ENCODE data around the gene RPS21. TPM values are rescaled to one million over a fixed set of nuclear protein-coding genes. Genes with fewer than 3 reads are reported as not detected.
A peak's percentile ranks its signal among the peaks of the same experiment; 100 is the strongest.

Gene RPS21
- total and polyA plus RNA-seq, 2 of the 13 experiments (the other 11 are each of a cell fraction or from before 2014, with no cell fraction given), result 2,647 to 11,063 TPM

GRCh38 chr20:62356589-62357186 is 30.2 kb upstream of the RPS21 start:
- TF ChIP-seq TFE3 (CRISPR knock-in tag; IDR thresholded peaks at IDR 0.05) (no peak), TAF15 (IDR thresholded peaks at IDR 0.05; ENCODE audit: low read depth, low read length, poor library complexity, severe bottlenecking) (peak; percentile 57), ZNF891 (CRISPR knock-in tag; IDR thresholded peaks at IDR 0.05) (0 out of 2 replicates have a peak, but pooled peaks have one; percentile 30), HNRNPL (IDR thresholded peaks at IDR 0.05; ENCODE audit: low read depth, low read length) (peak; percentile 22; the same call in 1 of the 2 replicates), SRSF4 (IDR thresholded peaks at IDR 0.05; ENCODE audit: low read depth, low read length, poor library complexity, severe bottlenecking) (no peak), ZNF878 (CRISPR knock-in tag; IDR thresholded peaks at IDR 0.05) (no peak), DRAP1 (CRISPR knock-in tag; IDR thresholded peaks at IDR 0.05) (no peak), HOXA3 (CRISPR knock-in tag; IDR thresholded peaks at IDR 0.05) (0 out of 2 replicates have a peak, but pooled peaks have one; percentile 8), GTF3A (CRISPR knock-in tag; conservative IDR thresholded peaks at IDR 0.05) (no peak), ZNF343 (CRISPR knock-in tag; IDR thresholded peaks at IDR 0.05) (no peak), AGO2 (optimal IDR thresholded peaks at IDR 0.05; ENCODE audit: low read depth, low read length) (peak; percentile 29)
- TF ChIP-seq, protein P1, sequence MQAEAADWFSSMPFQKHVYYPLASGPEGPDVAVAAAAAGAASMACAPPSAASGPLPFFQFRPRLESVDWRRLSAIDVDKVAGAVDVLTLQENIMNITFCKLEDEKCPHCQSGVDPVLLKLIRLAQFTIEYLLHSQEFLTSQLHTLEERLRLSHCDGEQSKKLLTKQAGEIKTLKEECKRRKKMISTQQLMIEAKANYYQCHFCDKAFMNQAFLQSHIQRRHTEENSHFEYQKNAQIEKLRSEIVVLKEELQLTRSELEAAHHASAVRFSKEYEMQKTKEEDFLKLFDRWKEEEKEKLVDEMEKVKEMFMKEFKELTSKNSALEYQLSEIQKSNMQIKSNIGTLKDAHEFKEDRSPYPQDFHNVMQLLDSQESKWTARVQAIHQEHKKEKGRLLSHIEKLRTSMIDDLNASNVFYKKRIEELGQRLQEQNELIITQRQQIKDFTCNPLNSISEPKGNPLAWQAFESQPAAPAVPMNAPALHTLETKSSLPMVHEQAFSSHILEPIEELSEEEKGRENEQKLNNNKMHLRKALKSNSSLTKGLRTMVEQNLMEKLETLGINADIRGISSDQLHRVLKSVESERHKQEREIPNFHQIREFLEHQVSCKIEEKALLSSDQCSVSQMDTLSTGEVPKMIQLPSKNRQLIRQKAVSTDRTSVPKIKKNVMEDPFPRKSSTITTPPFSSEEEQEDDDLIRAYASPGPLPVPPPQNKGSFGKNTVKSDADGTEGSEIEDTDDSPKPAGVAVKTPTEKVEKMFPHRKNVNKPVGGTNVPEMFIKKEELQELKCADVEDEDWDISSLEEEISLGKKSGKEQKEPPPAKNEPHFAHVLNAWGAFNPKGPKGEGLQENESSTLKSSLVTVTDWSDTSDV (CRISPR knock-in tag; IDR thresholded peaks at IDR 0.05), result 0 out of 2 replicates have a peak, but pooled peaks have one; percentile 58
- TF ChIP-seq, protein P2, sequence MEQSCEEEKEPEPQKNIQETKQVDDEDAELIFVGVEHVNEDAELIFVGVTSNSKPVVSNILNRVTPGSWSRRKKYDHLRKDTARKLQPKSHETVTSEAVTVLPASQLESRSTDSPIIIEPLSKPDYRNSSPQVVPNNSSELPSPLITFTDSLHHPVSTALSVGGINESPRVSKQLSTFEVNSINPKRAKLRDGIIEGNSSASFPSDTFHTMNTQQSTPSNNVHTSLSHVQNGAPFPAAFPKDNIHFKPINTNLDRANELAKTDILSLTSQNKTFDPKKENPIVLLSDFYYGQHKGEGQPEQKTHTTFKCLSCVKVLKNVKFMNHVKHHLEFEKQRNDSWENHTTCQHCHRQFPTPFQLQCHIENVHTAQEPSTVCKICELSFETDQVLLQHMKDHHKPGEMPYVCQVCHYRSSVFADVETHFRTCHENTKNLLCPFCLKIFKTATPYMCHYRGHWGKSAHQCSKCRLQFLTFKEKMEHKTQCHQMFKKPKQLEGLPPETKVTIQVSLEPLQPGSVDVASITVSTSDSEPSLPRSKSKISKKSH (CRISPR knock-in tag; IDR thresholded peaks at IDR 0.05; ENCODE audit: borderline replicate concordance), result peak; percentile 39; the same call in 1 of the 2 replicates
- 87% methylated on average over 17 of the region's 17 CpGs for WGBS (ENCODE audit: low lambda C conversion rate)
- intact Hi-C loops (cut with micrococcal nuclease; ENCODE audit: unreplicated experiment) (no loop called here), in situ Hi-C loops (cut with HindIII; ENCODE audit: extremely low pct_ligation_motif_present, low pct_unique_long_range_greater_than_20kb) (no loop called here)
- peaks cover 22% of the 10 kb centered on the region; the same call in 1 of the 2 replicates for H4K20me1 ChIP-seq (ENCODE audit: insufficient read depth, low read length)
- no peaks in the 10 kb centered on the region for H3K27me3 ChIP-seq (ENCODE audit: control insufficient read depth in 1 of 2, insufficient read depth in 2 of 2, low read length in 2 of 2)
- H3K4me1 ChIP-seq (ENCODE audit: insufficient read depth, low read length), result peaks cover 51% of the 10 kb centered on the region
- no peak for FAIRE-seq
- H3K9ac ChIP-seq (ENCODE audit: insufficient read depth, low read depth, low read length), result no peak overlapping the region
- ATAC-seq, result no peak
- no peaks in the 10 kb centered on the region for H3K9me3 ChIP-seq (ENCODE audit: low read length)
- POLR2A ChIA-PET, result interaction anchor here (1.0 to 5.1 kb wide), 4 partner anchors 11 to 52 kb away, joined by 4 to 78 read pairs (median 5); partner anchors contain the start of gene LAMA5
- H2AFZ ChIP-seq (ENCODE audit: low read length), result no peak overlapping the region
- DNase-seq (ENCODE audit: low spot score), result no peak
- CTCF ChIA-PET (ENCODE audit: low intra/inter-chr PET ratio, low total read pairs), result no interaction called here
- H3K79me2 ChIP-seq (ENCODE audit: insufficient read depth, low read length), result peaks cover 22% of the 10 kb centered on the region
- BruUV-seq (replicated peaks), result no TSS peak
- H3K4me3 ChIP-seq (replicated peaks in 1 of 3; ENCODE audit: insufficient read depth in 1 of 3, low read depth in 2 of 3, low read length in 3 of 3), result no peak overlapping the region
- H3K36me3 ChIP-seq (replicated peaks in 1 of 2; ENCODE audit: control insufficient read depth in 1 of 2, insufficient read depth in 2 of 2, low read length in 2 of 2), result peaks cover 35 to 38% of the 10 kb centered on the region in 2 experiments
- no peak overlapping the region for H3K4me2 ChIP-seq (ENCODE audit: low read depth, low read length)
- peak overlapping the region; percentile 31 for H3K27ac ChIP-seq (ENCODE audit: extremely low read length, insufficient read depth, low read length)

Measured in HepG2 (cell line).